Pancreas (tissue), 10 donors: ENCODE data around the gene GGPS1. TPM values are rescaled to one million over a fixed set of nuclear protein-coding genes. Genes with fewer than 3 reads are reported as not detected.

Experiments
- ATAC-seq, 4 donors: fragments of 200-7000 bp; cut with Tn5 transposase; one replicate each; pipeline versions ENCODE4 v1.8.0 to v1.9.1; 2020; ENCODE audit warnings: mild to moderate bottlenecking in 4 of 4, moderate library complexity in 4 of 4
- DNase-seq, 6 donors: peaks; one replicate each; pipeline ENCODE4 v3.0.0-alpha.2; 2020
- FAIRE-seq: peaks from 2 replicates; lab custom pipeline; 2012; peaks lifted over from hg19 to GRCh38; lab: Jason Lieb, UNC
- H3K27ac ChIP-seq, 4 donors: fragments of 200-600 bp; sonication (generic); 1 replicate in 3 of 4; 2 replicates in 1 of 4; pipeline versions ENCODE4 v1.5.0 to v1.8.0; 2020
- H3K27me3 ChIP-seq, 4 donors: fragments of 200-600 bp; one replicate each; pipeline ENCODE4 v1.8.0; 2021
- H3K36me3 ChIP-seq, 3 donors: fragments of 200-600 bp; sonication (generic) in 1 of 3; one replicate each; pipeline versions ENCODE4 v1.5.0 to v1.8.0; 2020 to 2021
- H3K4me1 ChIP-seq, 3 donors: fragments of 200-600 bp; one replicate each; pipeline ENCODE4 v1.8.0; 2021
- H3K4me3 ChIP-seq, 4 donors: fragments of 200-600 bp; sonication (generic) in 2 of 4; one replicate each; pipeline versions ENCODE4 v1.5.0 to v1.8.0; 2020 to 2021
- H3K9me3 ChIP-seq, 4 donors: fragments of 200-600 bp; one replicate each; pipeline ENCODE4 v1.8.0; 2021
- WGBS, 2 donors: extraction: QIAGEN DNeasy Blood & Tissue Kit; methylation state at CpG; one replicate each; pipeline ENCODE4 v1.1.7; 2013; 5-methylcytosine and 5-hydroxymethylcytosine counted together
- intact Hi-C, 3 donors: fragments of 100-400 bp; cut with DNase I; formaldehyde crosslinking; loops; one replicate each; pipeline versions ENCODE4 v1.11.1 to v1.14.2; 2022
- polyA plus RNA-seq, 2 donors: library from polyadenylated mRNA; stranded (reverse); fragments of 200-250 nt; gene quantifications; one replicate each; pipeline ENCODE4 v1.2.3, GENCODE V29; 2013
- total RNA-seq, 6 donors: library from RNA; stranded (reverse); fragmentation: NEBNext Ultra II Directional in 4 of 6; extraction: Animal tissue kit (Norgen Biotek cat#: 25700) in 4 of 6; gene quantifications; one replicate each; pipeline versions ENCODE4 v1.2.1 to v1.2.4, GENCODE V29; 2021 to 2023
- TF ChIP-seq, protein P1 (sequence below), 4 donors: fragments of 200-600 bp; sonication (generic) in 3 of 4; IDR thresholded peaks; one replicate each; pipeline versions ENCODE4 v1.5.0 to v1.8.0; 2021; ENCODE audit warnings: antibody characterized with exemption in 4 of 4
- donor health status: healthy with polysubstance abuse.
- donor health status: DM: no; HTN: no; CAD: no; lungs with moderate emphysema.
- donor health status: DM: no; HTN: no; CAD: no.
- donor health status: control.
- donor health status: control.
- donor health status: Bipolar disorder and iron deficiency.
- donor health status: DM: yes; HTN: yes; CAD: no.
- donor health status: DM: no; HTN: no; CAD: no.
- donor health status: DM: no; HTN: no; CAD: no.
- donor health status: DM: yes; HTN: yes; CAD: no.

Gene GGPS1
- total and polyA plus RNA-seq, 8 donors = 8.9 to 16.7 (median 12.5) TPM

DNA sequence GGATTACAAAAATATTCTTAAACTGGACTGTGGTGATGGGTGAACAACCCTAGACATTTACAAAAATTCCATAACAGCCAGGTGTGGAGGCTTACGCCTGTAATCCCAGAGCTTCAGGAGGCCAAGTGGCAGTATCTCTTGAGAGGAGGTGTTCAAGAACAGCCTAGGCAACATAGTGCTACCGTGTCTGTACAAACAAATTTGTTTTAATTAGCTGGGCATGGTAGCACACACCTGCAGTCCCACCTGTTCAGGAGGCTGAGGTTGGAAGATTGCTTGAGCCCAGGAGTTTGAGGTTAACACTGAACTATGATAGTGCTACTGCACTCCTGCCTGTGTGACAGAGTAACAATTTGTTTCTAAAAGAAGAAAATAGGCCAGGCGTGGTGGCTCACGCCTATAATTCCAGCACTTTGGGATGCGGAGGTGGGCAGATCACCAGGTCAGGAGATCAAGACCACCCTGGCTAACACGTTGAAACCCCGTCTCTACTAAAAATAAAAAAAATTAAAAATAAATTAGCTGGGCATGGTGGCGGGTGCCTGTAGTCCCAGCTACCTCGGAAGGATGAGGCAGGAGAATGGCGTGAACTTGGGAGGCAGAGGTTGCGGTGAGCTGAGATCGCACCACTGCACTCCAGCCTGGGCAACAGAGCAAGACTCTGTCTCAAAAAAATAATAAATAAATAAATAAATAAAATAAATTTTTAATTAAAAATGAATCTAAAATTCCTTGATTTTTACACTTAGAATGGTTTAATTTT lies 37.4 kb upstream of the GGPS1 start:
- WGBS, 2 donors = 87 to 88% methylated on average over 12 of the region's 12 CpGs
- Histone ChIP-seq H3K36me3 (no peaks in the 10 kb centered on the region), H3K27me3 (no peaks in the 10 kb centered on the region), H3K9me3 (no peaks in the 10 kb centered on the region), H3K4me1 (peaks cover 12 to 66% (median 64%) of the 10 kb centered on the region in 3 donors), H3K27ac (no peak overlapping the region), H3K4me3 (no peak overlapping the region)
- intact Hi-C loops = no loop called here
- ATAC-seq (peak in 1 of 4 donors; percentile 33), DNase-seq (no peak), FAIRE-seq (no peak)
- TF ChIP-seq, protein P1, sequence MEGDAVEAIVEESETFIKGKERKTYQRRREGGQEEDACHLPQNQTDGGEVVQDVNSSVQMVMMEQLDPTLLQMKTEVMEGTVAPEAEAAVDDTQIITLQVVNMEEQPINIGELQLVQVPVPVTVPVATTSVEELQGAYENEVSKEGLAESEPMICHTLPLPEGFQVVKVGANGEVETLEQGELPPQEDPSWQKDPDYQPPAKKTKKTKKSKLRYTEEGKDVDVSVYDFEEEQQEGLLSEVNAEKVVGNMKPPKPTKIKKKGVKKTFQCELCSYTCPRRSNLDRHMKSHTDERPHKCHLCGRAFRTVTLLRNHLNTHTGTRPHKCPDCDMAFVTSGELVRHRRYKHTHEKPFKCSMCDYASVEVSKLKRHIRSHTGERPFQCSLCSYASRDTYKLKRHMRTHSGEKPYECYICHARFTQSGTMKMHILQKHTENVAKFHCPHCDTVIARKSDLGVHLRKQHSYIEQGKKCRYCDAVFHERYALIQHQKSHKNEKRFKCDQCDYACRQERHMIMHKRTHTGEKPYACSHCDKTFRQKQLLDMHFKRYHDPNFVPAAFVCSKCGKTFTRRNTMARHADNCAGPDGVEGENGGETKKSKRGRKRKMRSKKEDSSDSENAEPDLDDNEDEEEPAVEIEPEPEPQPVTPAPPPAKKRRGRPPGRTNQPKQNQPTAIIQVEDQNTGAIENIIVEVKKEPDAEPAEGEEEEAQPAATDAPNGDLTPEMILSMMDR (IDR thresholded peaks at IDR 0.05) = no peak

DNA sequence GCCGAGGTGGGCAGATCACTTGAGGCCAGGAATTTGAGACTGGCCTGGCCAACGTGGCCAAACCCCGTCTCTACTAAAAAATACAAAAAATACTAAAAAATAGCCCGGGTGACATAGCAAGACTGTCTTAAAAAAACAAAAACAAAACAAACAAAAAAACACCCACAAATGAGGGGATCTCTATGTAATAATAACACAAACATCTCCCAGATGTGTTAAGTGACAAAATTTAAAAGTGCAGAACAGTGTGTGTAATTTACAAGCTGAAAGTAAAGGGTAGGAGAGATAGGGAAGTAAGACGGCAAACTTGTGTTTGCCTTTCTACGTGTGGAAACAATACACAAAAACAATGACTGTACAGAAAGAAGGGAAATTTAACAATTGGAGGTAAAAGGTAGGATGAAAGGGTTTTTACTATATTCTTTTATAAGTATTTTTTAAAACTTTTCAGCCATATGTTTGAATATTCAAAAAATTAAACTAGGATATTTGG lies 36.7 kb upstream of the GGPS1 start:
- peaks cover 17 to 66% (median 66%) of the 10 kb centered on the region in 3 donors for H3K4me1 ChIP-seq
- no peak for ATAC-seq
- H3K27ac ChIP-seq = peak overlapping the region in 1 of 4 donors; percentile 20
- TF ChIP-seq, protein P1 (IDR thresholded peaks at IDR 0.05) = no peak
- no peak for FAIRE-seq
- no peak for DNase-seq
- no peak overlapping the region for H3K4me3 ChIP-seq
- no peaks in the 10 kb centered on the region for H3K36me3 ChIP-seq
- whole genome bisulfite sequencing, 2 donors = 51 to 58% methylated on average over 6 of the region's 6 CpGs
- no peaks in the 10 kb centered on the region for H3K27me3 ChIP-seq
- intact Hi-C loops = no loop called here
- H3K9me3 ChIP-seq = no peaks in the 10 kb centered on the region

GRCh38 chr1:235292790-235293189 lies 35.6 kb upstream of the GGPS1 start:
- H3K4me1 ChIP-seq = peaks cover 17 to 75% (median 73%) of the 10 kb centered on the region in 3 donors
- no peak overlapping the region for H3K27ac ChIP-seq
- FAIRE-seq (no peak), DNase-seq (no peak), ATAC-seq (no peak)
- H3K4me3 ChIP-seq = no peak overlapping the region
- no peaks in the 10 kb centered on the region for H3K27me3 ChIP-seq
- H3K9me3 ChIP-seq = no peaks in the 10 kb centered on the region
- TF ChIP-seq, protein P1 (IDR thresholded peaks at IDR 0.05) = no peak
- intact Hi-C loops = no loop called here
- no peaks in the 10 kb centered on the region for H3K36me3 ChIP-seq
- 67 to 82% methylated on average over 4 of the region's 4 CpGs for WGBS, 2 donors

GRCh38 chr1:235293322-235293942 lies 34.9 kb upstream of the GGPS1 start:
- Histone ChIP-seq H3K4me3 (no peak overlapping the region), H3K27ac (no peak overlapping the region), H3K36me3 (no peaks in the 10 kb centered on the region), H3K9me3 (no peaks in the 10 kb centered on the region), H3K27me3 (no peaks in the 10 kb centered on the region), H3K4me1 (peaks cover 17 to 81% (median 71%) of the 10 kb centered on the region in 3 donors)
- DNase-seq (no peak), ATAC-seq (no peak), FAIRE-seq (no peak)
- TF ChIP-seq, protein P1 (IDR thresholded peaks at IDR 0.05) = no peak
- intact Hi-C loops = no loop called here
